ENCODE data around the gene TSPAN32. TPM values are rescaled to one million over a fixed set of nuclear protein-coding genes. Genes with fewer than 3 reads are reported as not detected.

The TSPAN32 gene
- total RNA-seq, 1 donor from 2014 or later: 4.5 TPM

DNA sequence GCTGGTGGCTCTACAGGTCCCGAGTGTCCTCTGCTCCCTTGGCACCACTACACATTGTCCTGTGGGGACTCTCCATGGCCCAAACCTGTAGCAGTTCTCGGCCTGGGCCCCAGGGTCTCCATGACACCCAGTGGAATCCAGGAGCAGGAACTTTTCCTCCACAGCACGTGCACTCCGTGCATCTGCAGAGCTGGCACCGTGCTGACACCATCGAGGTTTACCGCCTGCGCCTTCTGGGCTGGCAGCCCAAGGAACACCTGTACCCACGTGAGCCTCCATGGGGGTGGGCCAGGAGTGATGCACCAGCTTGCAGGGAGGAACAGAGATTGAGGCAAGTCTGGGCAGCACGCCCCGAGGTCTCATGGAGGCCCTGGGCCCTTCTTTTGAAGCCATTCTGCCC lies 25.2 kb downstream of the TSPAN32 start:
- H3K4me1 Mint-ChIP-seq (ENCODE audit: low read depth): no peaks in the 10 kb centered on the region
- DNase-seq (ENCODE audit: low spot score, unreplicated experiment): no peak
- H3K9me3 Mint-ChIP-seq (ENCODE audit: low read depth): peaks cover 18% of the 10 kb centered on the region
- H3K27ac Mint-ChIP-seq: no peak overlapping the region
- peaks cover 7% of the 10 kb centered on the region for H3K36me3 Mint-ChIP-seq (ENCODE audit: insufficient read depth)
- no peak overlapping the region for H3K4me3 Mint-ChIP-seq (ENCODE audit: low read depth)
- peaks cover 38% of the 10 kb centered on the region for H3K27me3 Mint-ChIP-seq
- TF ChIP-seq, protein P1, sequence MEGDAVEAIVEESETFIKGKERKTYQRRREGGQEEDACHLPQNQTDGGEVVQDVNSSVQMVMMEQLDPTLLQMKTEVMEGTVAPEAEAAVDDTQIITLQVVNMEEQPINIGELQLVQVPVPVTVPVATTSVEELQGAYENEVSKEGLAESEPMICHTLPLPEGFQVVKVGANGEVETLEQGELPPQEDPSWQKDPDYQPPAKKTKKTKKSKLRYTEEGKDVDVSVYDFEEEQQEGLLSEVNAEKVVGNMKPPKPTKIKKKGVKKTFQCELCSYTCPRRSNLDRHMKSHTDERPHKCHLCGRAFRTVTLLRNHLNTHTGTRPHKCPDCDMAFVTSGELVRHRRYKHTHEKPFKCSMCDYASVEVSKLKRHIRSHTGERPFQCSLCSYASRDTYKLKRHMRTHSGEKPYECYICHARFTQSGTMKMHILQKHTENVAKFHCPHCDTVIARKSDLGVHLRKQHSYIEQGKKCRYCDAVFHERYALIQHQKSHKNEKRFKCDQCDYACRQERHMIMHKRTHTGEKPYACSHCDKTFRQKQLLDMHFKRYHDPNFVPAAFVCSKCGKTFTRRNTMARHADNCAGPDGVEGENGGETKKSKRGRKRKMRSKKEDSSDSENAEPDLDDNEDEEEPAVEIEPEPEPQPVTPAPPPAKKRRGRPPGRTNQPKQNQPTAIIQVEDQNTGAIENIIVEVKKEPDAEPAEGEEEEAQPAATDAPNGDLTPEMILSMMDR (IDR thresholded peaks at IDR 0.05; ENCODE audit: unreplicated experiment): no peak

DNA sequence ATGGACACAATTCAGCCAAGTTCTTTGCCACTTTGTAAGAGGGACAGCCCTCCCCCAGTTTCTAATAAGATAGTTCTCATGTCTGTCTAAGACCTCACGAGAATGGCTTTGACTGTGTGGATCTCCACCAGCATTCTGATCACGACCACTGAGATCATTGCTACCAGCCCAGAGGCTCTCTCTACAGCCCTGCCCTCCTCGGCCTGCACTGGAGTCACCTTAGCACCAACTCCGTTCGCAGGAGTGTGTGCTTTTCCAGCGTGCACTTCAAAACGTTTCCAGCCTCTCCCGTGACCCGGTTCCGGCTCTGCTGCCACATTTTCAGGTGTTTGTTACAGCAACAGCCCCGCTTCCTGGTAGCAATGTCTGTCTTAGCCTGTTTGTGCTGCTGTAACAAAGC lies 26.2 kb downstream of the TSPAN32 start:
- H3K4me3 Mint-ChIP-seq (ENCODE audit: low read depth): no peak overlapping the region
- peaks cover 32% of the 10 kb centered on the region for H3K27me3 Mint-ChIP-seq
- TF ChIP-seq, protein P1 (IDR thresholded peaks at IDR 0.05; ENCODE audit: unreplicated experiment): no peak
- peaks cover 11% of the 10 kb centered on the region for H3K9me3 Mint-ChIP-seq (ENCODE audit: low read depth)
- H3K36me3 Mint-ChIP-seq (ENCODE audit: insufficient read depth): peaks cover 7% of the 10 kb centered on the region
- H3K4me1 Mint-ChIP-seq (ENCODE audit: low read depth): no peaks in the 10 kb centered on the region
- DNase-seq (ENCODE audit: low spot score, unreplicated experiment): no peak
- no peak overlapping the region for H3K27ac Mint-ChIP-seq

DNA sequence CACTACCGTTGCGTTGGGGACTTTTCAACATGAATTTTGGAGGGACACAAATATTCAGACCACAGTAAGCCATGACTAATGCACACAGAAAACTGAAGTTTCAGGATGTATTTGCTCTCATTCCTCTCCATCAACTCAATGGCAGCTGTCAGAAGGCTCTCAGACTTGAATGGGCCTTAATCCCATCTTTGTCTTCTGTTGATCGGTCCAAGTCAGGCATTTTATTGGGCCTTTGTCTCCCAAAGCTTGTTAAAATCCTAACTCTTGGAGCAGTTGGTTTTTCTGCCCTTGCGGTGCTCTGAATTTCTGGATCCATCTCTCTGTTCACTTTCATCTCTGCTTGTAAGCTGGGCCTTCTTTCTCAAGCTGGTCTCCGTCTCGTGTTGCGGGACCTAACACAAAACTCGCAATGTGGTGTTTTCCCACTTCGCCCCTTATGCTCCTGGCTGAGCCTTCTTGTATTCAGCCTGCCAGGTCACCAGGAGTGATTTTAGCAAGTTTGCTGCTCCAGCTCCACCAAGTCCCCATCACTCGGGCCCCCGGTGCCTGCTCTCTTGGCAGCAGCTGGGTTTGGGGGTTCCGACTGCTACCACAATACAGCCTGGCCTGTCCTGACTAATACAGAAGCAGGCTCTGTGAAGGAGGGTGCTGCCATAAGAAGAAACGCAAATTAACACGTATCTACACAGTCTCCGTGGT lies 27.0 kb downstream of the TSPAN32 start:
- TF ChIP-seq, protein P1 (IDR thresholded peaks at IDR 0.05; ENCODE audit: unreplicated experiment): no peak
- peaks cover 29% of the 10 kb centered on the region for H3K27me3 Mint-ChIP-seq
- H3K36me3 Mint-ChIP-seq (ENCODE audit: insufficient read depth): peaks cover 7% of the 10 kb centered on the region
- peaks cover 11% of the 10 kb centered on the region for H3K9me3 Mint-ChIP-seq (ENCODE audit: low read depth)
- no peaks in the 10 kb centered on the region for H3K4me1 Mint-ChIP-seq (ENCODE audit: low read depth)
- no peak overlapping the region for H3K4me3 Mint-ChIP-seq (ENCODE audit: low read depth)
- DNase-seq (ENCODE audit: low spot score, unreplicated experiment): no peak
- no peak overlapping the region for H3K27ac Mint-ChIP-seq

DNA sequence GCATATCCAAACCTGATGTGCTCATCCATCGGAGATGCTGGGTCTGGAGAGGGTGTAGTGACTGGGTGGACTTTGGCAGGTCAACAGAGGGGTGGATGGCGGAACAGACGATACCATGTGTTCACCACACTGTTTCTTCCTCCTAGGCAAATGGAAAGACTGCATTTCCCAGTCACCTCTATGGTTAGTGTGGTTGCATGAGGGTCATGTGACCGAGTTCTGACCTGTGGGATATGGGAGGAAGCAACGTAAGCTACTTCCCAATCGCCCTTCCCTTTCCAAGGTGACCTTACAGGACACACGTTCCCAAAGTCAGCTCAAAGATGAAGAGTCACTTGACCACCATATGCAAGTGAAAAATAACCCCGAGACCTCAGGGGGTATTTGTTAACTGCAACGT lies 27.7 kb downstream of the TSPAN32 start:
- TF ChIP-seq, protein P1 (IDR thresholded peaks at IDR 0.05; ENCODE audit: unreplicated experiment): no peak
- Mint-ChIP-seq H3K36me3 (ENCODE audit: insufficient read depth) (peaks cover 7% of the 10 kb centered on the region), H3K4me1 (ENCODE audit: low read depth) (no peaks in the 10 kb centered on the region), H3K27ac (no peak overlapping the region), H3K4me3 (ENCODE audit: low read depth) (no peak overlapping the region), H3K9me3 (ENCODE audit: low read depth) (peaks cover 11% of the 10 kb centered on the region), H3K27me3 (peaks cover 26% of the 10 kb centered on the region)
- DNase-seq (ENCODE audit: low spot score, unreplicated experiment): no peak

DNA sequence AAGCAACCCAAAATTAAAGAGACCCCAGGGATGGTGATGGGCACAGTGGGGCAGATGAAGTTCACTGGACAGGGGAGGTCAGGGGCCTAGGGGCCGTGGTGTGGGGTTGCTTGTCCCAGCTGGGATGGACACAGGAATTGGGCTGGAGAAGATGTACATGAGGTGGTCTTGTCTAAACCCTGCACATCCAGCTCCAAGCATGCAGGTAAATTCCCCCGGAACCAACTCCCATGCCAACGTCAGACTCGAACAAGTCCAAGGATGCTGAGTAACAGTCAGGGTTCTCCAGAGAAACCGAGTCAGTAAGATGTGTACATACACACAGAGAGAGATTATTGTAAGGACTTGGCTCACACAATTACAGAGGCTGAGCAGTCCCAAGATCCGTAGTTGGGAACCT lies 28.9 kb downstream of the TSPAN32 start:
- Mint-ChIP-seq H3K27ac (no peak overlapping the region), H3K36me3 (ENCODE audit: insufficient read depth) (peaks cover 7% of the 10 kb centered on the region), H3K27me3 (peaks cover 24% of the 10 kb centered on the region), H3K4me1 (ENCODE audit: low read depth) (no peaks in the 10 kb centered on the region), H3K4me3 (ENCODE audit: low read depth) (no peak overlapping the region), H3K9me3 (ENCODE audit: low read depth) (peaks cover 11% of the 10 kb centered on the region)
- DNase-seq (ENCODE audit: low spot score, unreplicated experiment): no peak
- TF ChIP-seq, protein P1 (IDR thresholded peaks at IDR 0.05; ENCODE audit: unreplicated experiment): no peak

All from progenitor cell of endocrine pancreas (in vitro differentiated cells).